DOHH2 (cell line): ENCODE results near the gene ADGRG1.

Experiments
- CTCF ChIP-seq: fragments of 200-600 bp; sonication (generic); IDR thresholded peaks from one replicate; pipeline ENCODE4 v1.5.1; 2014; ENCODE audit warnings: antibody characterized with exemption, mild to moderate bottlenecking, low read depth, low read length; ENCODE audit not compliant: poor library complexity, severe bottlenecking
- EZH2phosphoT487 ChIP-seq: fragments of 200-600 bp; sonication (generic); IDR thresholded peaks from 2 replicates; pipeline ENCODE4 v1.6.1; 2017; ENCODE audit warnings: borderline replicate concordance, mild to moderate bottlenecking, antibody characterized with exemption, low read length, moderate library complexity, mixed read lengths

- TF ChIP-seq CTCF (no peak), EZH2phosphoT487 (no peak)
These were observed 17.4 kb downstream of the ADGRG1 start for GRCh38 chr16:57645691-57646387.
